M059J (cell line): ENCODE data around the gene CXorf58. TPM values are rescaled to one million over a fixed set of nuclear protein-coding genes. Genes with fewer than 3 reads are reported as not detected.
"Not testable (repeated sequence)": the region's sequence is repeated elsewhere in the genome, so short reads cannot be mapped to it uniquely, and the experiment has no call there.

Source experiments
- DNase-seq: peaks from one replicate; pipeline ENCODE4 v3.0.0-alpha.2; 2012; ENCODE audit warnings: low read depth
- total RNA-seq: library from RNA; depleted of rRNA; stranded (reverse); fragments of >200 nt; shearing (Covaris generic); gene quantifications from 2 replicates; pipeline ENCODE4 v1.2.3, GENCODE V29; 2014; rRNA removed

The CXorf58 gene
- total RNA-seq, 1 experiment from 2014 or later: 0.39 TPM

DNA sequence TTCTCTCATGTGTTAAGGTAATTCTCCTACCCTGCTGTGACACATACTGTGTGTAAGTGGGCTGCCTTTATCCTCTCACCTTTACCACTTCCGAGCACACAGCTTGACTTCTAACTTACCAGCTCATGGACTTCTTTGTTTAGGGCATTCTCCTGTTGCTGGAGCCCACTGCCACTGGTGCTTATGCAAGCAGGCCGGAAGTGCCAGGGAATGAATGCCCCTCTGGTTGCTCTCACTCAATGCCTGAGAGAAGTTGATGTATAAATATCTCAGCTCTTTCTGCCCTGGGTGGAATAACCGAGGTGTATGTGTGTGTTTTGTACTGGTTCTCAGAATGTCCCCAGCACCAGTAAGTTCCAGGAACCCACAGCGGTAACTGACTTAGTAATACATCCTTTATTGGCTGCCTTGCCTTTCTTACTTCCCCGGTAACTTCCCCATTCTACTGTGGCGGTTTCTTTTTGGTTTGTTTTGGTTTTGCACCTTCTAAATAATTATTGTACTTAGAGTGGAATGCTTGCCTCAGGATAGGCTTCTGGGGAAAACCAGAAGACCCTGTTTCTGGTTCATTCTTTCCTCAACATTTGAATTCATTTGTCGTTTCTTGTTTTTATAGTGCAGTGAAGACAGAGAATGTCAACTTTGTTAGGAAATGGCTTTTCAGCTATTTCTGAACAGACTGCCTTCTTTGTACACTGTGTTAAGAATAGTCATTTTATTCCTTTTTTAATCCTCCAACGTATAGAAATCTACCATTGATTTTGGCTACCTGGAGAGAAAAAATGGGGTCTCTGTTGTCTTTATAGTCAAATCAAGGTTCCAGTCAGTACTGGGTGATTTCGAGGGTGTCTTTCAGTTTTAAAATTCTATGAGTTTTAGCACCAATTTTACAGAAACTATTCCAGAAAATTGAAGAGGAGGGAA lies 45.4 kb downstream of the CXorf58 start:
- no peak for DNase-seq

GRCh38 chrX:23953908-23954269 lies 46.1 kb downstream of the CXorf58 start:
- no peak for DNase-seq

- DNase-seq: no peak
These were observed 46.6 kb downstream of the CXorf58 start for GRCh38 chrX:23954396-23954795.

GRCh38 chrX:23959781-23960180 lies 52.0 kb downstream of the CXorf58 start:
- DNase-seq: no peak

GRCh38 chrX:23964191-23964590 lies 56.4 kb downstream of the CXorf58 start:
- DNase-seq: no peak

- DNase-seq: not testable (repeated sequence)
These were observed 57.8 kb downstream of the CXorf58 start for GRCh38 chrX:23965630-23966029.

- DNase-seq: no peak
These were observed 70.7 kb downstream of the CXorf58 start for GRCh38 chrX:23978491-23978890.

- no peak for DNase-seq
These were observed 72.2 kb downstream of the CXorf58 start for GRCh38 chrX:23980011-23980441.

- DNase-seq: no peak
These were observed 73.4 kb downstream of the CXorf58 start for GRCh38 chrX:23981222-23981621.

- no peak for DNase-seq
These were observed 73.9 kb downstream of the CXorf58 start for GRCh38 chrX:23981711-23982110.

- DNase-seq: no peak
These were observed 75.1 kb downstream of the CXorf58 start for GRCh38 chrX:23982891-23983290.

Other genes with a start within 250 kb of the CXorf58 start
- gene PRDX4, start 240.5 kb upstream of the CXorf58 start, total RNA-seq: 468 and 479 TPM in 2 replicates
- gene ACOT9, start 164.7 kb upstream of the CXorf58 start, total RNA-seq: 47.9 and 75.6 TPM in 2 replicates
- gene SAT1, start 124.8 kb upstream of the CXorf58 start, total RNA-seq: 168 and 187 TPM in 2 replicates
- 69.9 and 72.4 TPM in 2 replicates for gene APOO, start 68 bp upstream of the CXorf58 start, total RNA-seq
- 7.2 and 11.3 TPM in 2 replicates for gene KLHL15, start 119.2 kb downstream of the CXorf58 start, total RNA-seq
- 208 and 274 TPM in 2 replicates for gene EIF2S3, start 146.9 kb downstream of the CXorf58 start, total RNA-seq
- gene ZFX, start 241.7 kb downstream of the CXorf58 start, total RNA-seq: 31.3 and 96.7 TPM in 2 replicates